Measurements from ENCODE around the gene CAB39. TPM values are rescaled to one million over a fixed set of nuclear protein-coding genes. Genes with fewer than 3 reads are reported as not detected.

Gene CAB39
- total and polyA plus RNA-seq, 2 of the 8 experiments (the other 6 are each of a cell fraction or from before 2014, with no cell fraction given) = 16.4 to 50.5 TPM

- Histone ChIP-seq H3K18ac (ENCODE audit: extremely low read depth, low read length) (no peak overlapping the region), H2AK5ac (ENCODE audit: low read depth, low read length) (no peak overlapping the region), H3K4me1 (replicated peaks in 1 of 4; ENCODE audit: control insufficient read depth in 3 of 4, insufficient read depth in 4 of 4, low read length in 3 of 4) (peaks cover 0 to 2% (median 0%) of the 10 kb centered on the region in 4 experiments; a peak in 1 of 7 replicates), H3K9ac (replicated peaks in 1 of 4; ENCODE audit: extremely low read depth in 1 of 4, low read depth in 3 of 4, low read length in 3 of 4) (no peak overlapping the region), H4K5ac (ENCODE audit: insufficient read length, low read depth, low read length) (no peak overlapping the region), H3K23ac (ENCODE audit: insufficient read length) (no peak overlapping the region), H3K4me2 (ENCODE audit: insufficient read depth in 1 of 2, low read depth in 2 of 2, low read length in 2 of 2) (no peak overlapping the region), H3K27me3 (replicated peaks in 1 of 4; ENCODE audit: control insufficient read depth in 3 of 4, extremely low read depth in 1 of 4, insufficient read depth in 3 of 4, low read length in 3 of 4) (no peaks in the 10 kb centered on the region; a peak in 2 of 7 replicates), H3K9me3 (ENCODE audit: insufficient read depth in 2 of 2, low read depth in 1 of 2, low read length in 1 of 2) (no peaks in the 10 kb centered on the region), H3K4ac (replicated peaks; ENCODE audit: insufficient read length, low read depth, low read length) (no peak overlapping the region), H4K91ac (replicated peaks; ENCODE audit: insufficient read length, low read length) (no peak overlapping the region), H4K8ac (ENCODE audit: extremely low read depth, insufficient read depth, low read length) (no peak overlapping the region), H2BK120ac (replicated peaks; ENCODE audit: low read depth, low read length) (no peak overlapping the region), H2BK5ac (ENCODE audit: low read depth, low read length) (no peak overlapping the region), H3K56ac (replicated peaks; ENCODE audit: insufficient read length, low read depth, low read length) (no peak overlapping the region), H3K4me3 (ENCODE audit: extremely low read depth in 1 of 4, insufficient read depth in 2 of 4, low read depth in 3 of 4, low read length in 4 of 4) (no peak overlapping the region), H2BK20ac (ENCODE audit: low read length) (no peak overlapping the region), H3K79me2 (ENCODE audit: control insufficient read depth in 1 of 2, insufficient read depth in 2 of 2, low read length in 2 of 2) (no peaks in the 10 kb centered on the region), H2BK15ac (ENCODE audit: low read length) (no peak overlapping the region), H3K14ac (ENCODE audit: insufficient read length) (no peak overlapping the region), H3K79me1 (ENCODE audit: low read depth, low read length) (no peaks in the 10 kb centered on the region), H2AFZ (ENCODE audit: low read length) (no peak overlapping the region), H2BK12ac (ENCODE audit: low read depth, low read length) (no peak overlapping the region), H3K23me2 (ENCODE audit: low read depth, low read length) (no peaks in the 10 kb centered on the region), H4K20me1 (replicated peaks in 1 of 2; ENCODE audit: control insufficient read depth in 1 of 2, insufficient read depth in 2 of 2, low read length in 2 of 2) (no peaks in the 10 kb centered on the region), H3K36me3 (ENCODE audit: control insufficient read depth in 2 of 4, insufficient read depth in 4 of 4, low read length in 3 of 4) (no peaks in the 10 kb centered on the region), H3K27ac (ENCODE audit: low read depth, low read length) (no peak overlapping the region)
- ChIA-PET POLR2A (ENCODE audit: partially characterized antibody) (interaction anchor here (1.5 kb wide), 1 partner anchor 36 kb away, joined by 5 read pairs; no protein-coding TSS in a partner anchor), CTCF (ENCODE audit: partially characterized antibody) (interaction anchor here (1.0 to 9.9 kb wide), 7 partner anchors 8 to 94 kb away, joined by 3 to 56 read pairs (median 5); partner anchors contain the start of gene GPR55)
- DNase-seq (ENCODE audit: low read depth in 1 of 2, low spot score in 2 of 2) (no peak), FAIRE-seq (no peak)
- 82% methylated on average over 7 of the region's 7 CpGs; no CpG with 5 or more reads in 1 of the 2 experiments for WGBS, 2 experiments (ENCODE audit: extremely low coverage in 1 of 2, insufficient coverage in 1 of 2, insufficient read length in 1 of 2, insufficient replicate concordance in 2 of 2, low coverage in 1 of 2, low lambda C conversion rate in 2 of 2, missing lambda C conversion rate in 1 of 2)
- TF ChIP-seq ZNF274 (IDR thresholded peaks at IDR 0.05; ENCODE audit: borderline replicate concordance, extremely low read depth, low read length) = no peak
- no peak for TF ChIP-seq CHD2 (IDR thresholded peaks at IDR 0.05; ENCODE audit: low read length)
- no peak for TF ChIP-seq TAF7 (optimal IDR thresholded peaks at IDR 0.05; ENCODE audit: borderline replicate concordance, low read depth, low read length)
- TF ChIP-seq YY1 (IDR thresholded peaks at IDR 0.05; ENCODE audit: low read depth, low read length) = no peak
- no peak for TF ChIP-seq CHD1 (IDR thresholded peaks at IDR 0.05; ENCODE audit: low read depth, low read length)
- no peak for TF ChIP-seq SUZ12 (IDR thresholded peaks at IDR 0.05; ENCODE audit: low read length)
- no peak for TF ChIP-seq KDM5A (IDR thresholded peaks at IDR 0.05; ENCODE audit: low read length)
These were observed 117.8 kb downstream of the CAB39 start for GRCh38 chr2:230830428-230830827.

Measured in H1 (cell line).